IgD-negative memory B cell (primary cell): ENCODE data around the gene LILRB5. TPM values are rescaled to one million over a fixed set of nuclear protein-coding genes. Genes with fewer than 3 reads are reported as not detected.
"Not testable (repeated sequence)": the region's sequence is repeated elsewhere in the genome, so short reads cannot be mapped to it uniquely, and the experiment has no call there.

Experiments used
- H3K27ac Mint-ChIP-seq, 3 donors: one replicate each; pipeline ENCODE4 v1.8.0; 2020 to 2022; ENCODE audit warnings: mild to moderate bottlenecking in 3 of 3, mixed read lengths in 3 of 3, moderate library complexity in 1 of 3
- H3K27me3 Mint-ChIP-seq: one replicate; pipeline ENCODE4 v1.8.0; 2021; ENCODE audit warnings: mixed read lengths
- H3K36me3 Mint-ChIP-seq: one replicate; pipeline ENCODE4 v1.8.0; 2020; ENCODE audit warnings: mild to moderate bottlenecking, mixed read lengths
- H3K4me1 Mint-ChIP-seq, 3 donors: one replicate each; pipeline ENCODE4 v1.8.0; 2020 to 2022; ENCODE audit warnings: mixed read lengths in 3 of 3, mild to moderate bottlenecking in 1 of 3
- H3K4me3 Mint-ChIP-seq, 4 donors: one replicate each; pipeline ENCODE4 v1.8.0; 2020 to 2022; ENCODE audit warnings: mild to moderate bottlenecking in 4 of 4, mixed read lengths in 4 of 4, moderate library complexity in 3 of 4
- H3K9me3 Mint-ChIP-seq, 3 donors: one replicate each; pipeline ENCODE4 v1.8.0; 2020 to 2021; ENCODE audit warnings: mixed read lengths in 3 of 3, mild to moderate bottlenecking in 1 of 3
- polyA plus RNA-seq: library from polyadenylated mRNA; unstranded; fragments of 300-500 nt; fragmentation: Illumina TruSeq; gene quantifications from one replicate; pipeline ENCODE4 v1.2.3, GENCODE V29; 2021

The LILRB5 gene
- polyA plus RNA-seq, 1 donor from 2014 or later, result not detected

DNA sequence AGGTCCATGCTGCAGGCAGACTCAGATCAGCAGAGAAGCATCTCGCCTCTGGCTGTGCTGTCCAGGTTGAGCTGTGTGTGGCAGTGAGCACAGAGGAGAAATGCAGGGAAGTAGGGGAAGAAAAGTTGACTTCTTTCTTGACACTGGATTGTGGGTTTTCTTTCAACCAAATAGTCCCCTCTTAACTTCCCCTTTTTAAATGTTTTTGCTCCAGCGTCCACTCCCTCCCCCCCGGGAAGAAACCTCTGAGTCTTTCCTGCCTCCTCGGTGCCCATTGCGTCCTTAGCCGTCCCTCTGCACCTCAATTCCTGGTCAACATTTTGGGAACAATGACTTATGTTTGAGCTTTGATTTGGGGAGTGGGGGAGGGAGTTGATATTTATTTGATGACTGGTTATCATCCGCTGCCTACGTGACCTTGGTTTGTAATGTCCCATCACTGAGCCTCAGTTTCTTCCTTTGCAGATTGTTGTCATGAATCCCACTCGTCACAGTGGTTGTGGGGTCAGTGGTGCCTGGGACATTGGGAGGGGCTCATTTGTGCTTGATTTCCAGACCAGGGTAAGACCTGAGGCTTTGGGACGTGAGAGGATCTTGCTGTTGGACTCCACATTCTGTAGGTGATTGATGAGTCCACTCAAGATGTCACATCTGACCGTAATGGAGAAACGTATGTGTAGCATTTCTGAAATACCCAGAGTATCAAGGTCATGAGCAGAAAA lies 24.1 kb upstream of the LILRB5 start, which contains the start of gene LILRB2:
LILRB2 (minus strand) TSS at position 104 of the 722 bp plus-strand sequence. CDS start 614 bp downstream, outside the sequence.
- Mint-ChIP-seq H3K27me3 (peaks cover 18% of the 10 kb centered on the region), H3K9me3 (peaks cover 0 to 2% (median 0%) of the 10 kb centered on the region in 3 donors), H3K4me3 (peak within 1 kb of the TSS in 3 of 4 donors; percentile 38 to 91 (median 84)), H3K27ac (peak within 1 kb of the TSS in 1 of 3 donors; percentile 90), H3K36me3 (peaks cover 2% of the 10 kb centered on the region), H3K4me1 (peaks cover 36 to 44% (median 42%) of the 10 kb centered on the region in 3 donors)

DNA sequence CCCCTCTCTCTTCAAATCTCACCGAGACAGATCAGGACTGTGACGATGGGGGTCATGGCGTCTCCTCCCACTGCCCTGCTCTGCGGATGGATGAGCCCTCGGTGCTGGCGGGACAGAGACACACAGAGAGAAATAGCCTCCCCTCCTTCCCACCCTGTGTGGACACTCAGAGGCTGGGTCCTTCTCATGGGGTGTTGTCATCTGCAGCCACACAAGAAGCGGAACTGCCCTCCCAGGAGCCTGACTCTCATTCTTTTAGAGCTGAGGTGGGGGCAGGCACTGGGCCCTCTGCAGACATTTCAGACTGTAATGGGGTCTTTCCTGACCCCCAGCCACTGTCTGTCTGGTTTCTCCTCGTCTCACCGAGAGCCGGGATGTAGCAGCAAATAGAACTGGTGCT lies 23.4 kb upstream of the LILRB5 start:
- Mint-ChIP-seq H3K4me3 (peak overlapping the region in 2 of 4 donors; percentile 84 to 91), H3K27me3 (peaks cover 18% of the 10 kb centered on the region), H3K4me1 (peaks cover 35 to 37% (median 35%) of the 10 kb centered on the region in 3 donors), H3K27ac (peak overlapping the region in 1 of 3 donors; percentile 90)
- not testable (repeated sequence) for H3K36me3 Mint-ChIP-seq, H3K9me3 Mint-ChIP-seq

DNA sequence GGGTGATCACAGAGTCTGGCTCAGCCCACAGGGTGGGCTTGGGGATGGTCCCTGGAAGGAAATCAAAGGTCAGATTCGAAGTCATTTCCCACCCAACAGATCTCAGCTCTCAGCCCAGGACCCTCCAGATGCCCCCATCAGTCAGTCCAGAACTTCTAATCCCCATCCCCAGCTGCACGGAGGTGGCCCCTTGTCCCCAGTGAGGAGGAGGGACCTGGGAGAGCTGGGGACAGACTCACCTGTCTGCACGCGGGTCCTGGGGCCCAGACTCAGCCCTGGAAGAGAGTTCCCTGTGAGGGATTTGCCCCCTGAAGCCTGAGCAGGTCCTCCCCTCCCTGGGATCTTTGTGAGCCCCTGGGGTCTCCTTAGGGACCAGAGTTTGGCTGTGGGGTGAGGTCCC lies 23.0 kb upstream of the LILRB5 start:
- not testable (repeated sequence) for H3K36me3 Mint-ChIP-seq, H3K9me3 Mint-ChIP-seq
- Mint-ChIP-seq H3K27me3 (peaks cover 19% of the 10 kb centered on the region), H3K27ac (peak overlapping the region in 1 of 3 donors; percentile 90), H3K4me1 (peaks cover 34 to 36% (median 35%) of the 10 kb centered on the region in 3 donors), H3K4me3 (peak overlapping the region in 1 of 4 donors; percentile 91)

DNA sequence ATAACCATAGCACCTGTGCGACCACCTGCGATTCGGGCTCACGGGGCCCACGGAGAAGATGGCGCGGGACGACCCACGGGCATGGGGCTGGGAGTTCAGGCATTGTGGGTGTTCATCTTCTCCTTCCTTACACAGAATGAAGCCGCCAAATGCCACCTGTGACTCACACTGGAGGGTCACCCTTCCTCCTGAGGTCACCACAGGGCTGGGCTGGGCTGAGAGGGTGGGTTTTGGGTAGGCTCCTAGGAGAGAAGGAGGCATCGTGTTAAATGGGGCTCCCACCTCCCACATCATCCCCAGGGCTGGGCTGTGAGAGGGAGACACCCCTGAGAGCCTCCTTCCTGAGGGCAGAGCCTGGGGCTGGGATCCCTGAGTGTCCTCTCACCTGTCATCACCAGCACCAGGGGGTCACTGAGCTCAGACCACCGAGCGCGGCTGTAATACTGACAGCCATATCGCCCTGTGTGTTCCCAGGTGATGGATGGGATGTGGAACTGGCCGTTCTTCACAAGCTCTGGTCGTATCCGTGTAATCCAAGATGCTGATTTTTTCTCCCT lies 22.4 kb upstream of the LILRB5 start:
- H3K9me3 Mint-ChIP-seq, result peaks cover 0 to 2% (median 0%) of the 10 kb centered on the region in 3 donors
- peaks cover 19% of the 10 kb centered on the region for H3K27me3 Mint-ChIP-seq
- no peak overlapping the region for H3K27ac Mint-ChIP-seq
- peaks cover 29 to 31% (median 30%) of the 10 kb centered on the region in 3 donors for H3K4me1 Mint-ChIP-seq
- H3K4me3 Mint-ChIP-seq, result peak overlapping the region in 1 of 4 donors; percentile 27
- peaks cover 2% of the 10 kb centered on the region for H3K36me3 Mint-ChIP-seq

DNA sequence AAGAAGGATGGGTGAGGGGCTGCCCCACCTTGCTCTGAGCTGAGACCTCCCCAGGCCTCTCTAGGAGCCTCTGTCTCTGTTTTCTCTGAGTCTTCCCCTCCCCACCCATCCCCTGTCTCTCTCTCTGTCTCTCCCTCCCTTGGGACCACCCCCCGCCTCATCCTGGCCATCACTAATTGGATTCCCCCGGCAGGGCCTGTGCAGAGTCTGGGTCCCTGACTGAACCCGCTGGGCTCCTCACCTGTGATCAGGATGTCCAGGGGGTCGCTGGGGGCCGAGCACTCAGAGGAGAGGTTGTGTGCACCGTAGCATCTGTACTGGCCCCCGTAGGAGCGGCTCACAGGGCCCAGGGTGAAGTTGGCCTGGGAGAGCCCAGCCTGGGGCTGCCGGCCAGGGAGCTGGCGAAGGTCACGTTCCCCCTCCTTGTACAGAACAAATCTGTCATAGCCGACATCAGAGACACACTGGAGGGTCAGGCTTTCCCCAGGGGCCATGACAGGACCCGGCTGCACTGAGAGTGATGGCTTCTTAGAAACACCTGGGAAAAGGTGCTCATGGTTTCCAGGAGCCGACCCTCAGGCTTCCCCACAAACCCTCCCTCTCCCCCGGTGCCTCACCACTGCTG lies 21.6 kb upstream of the LILRB5 start:
- H3K27ac Mint-ChIP-seq, H3K4me3 Mint-ChIP-seq, H3K36me3 Mint-ChIP-seq, H3K9me3 Mint-ChIP-seq: not testable (repeated sequence)
- Mint-ChIP-seq H3K4me1 (peaks cover 28 to 36% (median 28%) of the 10 kb centered on the region in 3 donors), H3K27me3 (peaks cover 25% of the 10 kb centered on the region)

DNA sequence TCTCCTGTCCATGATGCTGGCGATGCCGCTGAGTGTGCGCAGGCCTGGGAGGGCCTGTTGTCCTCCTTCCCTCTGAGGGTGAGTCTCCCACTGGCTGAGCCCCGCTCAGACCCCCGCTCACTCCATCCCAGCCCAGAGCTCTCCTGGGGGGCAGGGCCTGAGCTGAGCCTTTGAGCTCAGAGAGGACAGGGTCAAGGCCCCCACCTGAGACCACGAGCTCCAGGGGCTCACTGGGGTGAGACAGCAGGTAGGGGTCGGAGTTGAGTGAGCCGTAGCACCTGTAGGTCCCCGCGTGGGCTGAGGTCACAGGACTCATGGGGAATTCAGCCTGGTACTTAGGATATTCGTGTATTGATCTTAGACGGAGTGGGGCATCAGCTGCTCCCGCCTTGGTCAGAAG lies 21.0 kb upstream of the LILRB5 start:
- not testable (repeated sequence) for H3K9me3 Mint-ChIP-seq, H3K36me3 Mint-ChIP-seq, H3K4me3 Mint-ChIP-seq
- Mint-ChIP-seq H3K27ac (peak overlapping the region in 1 of 3 donors; percentile 69), H3K4me1 (peaks cover 22 to 35% (median 24%) of the 10 kb centered on the region in 3 donors), H3K27me3 (peaks cover 25% of the 10 kb centered on the region)

DNA sequence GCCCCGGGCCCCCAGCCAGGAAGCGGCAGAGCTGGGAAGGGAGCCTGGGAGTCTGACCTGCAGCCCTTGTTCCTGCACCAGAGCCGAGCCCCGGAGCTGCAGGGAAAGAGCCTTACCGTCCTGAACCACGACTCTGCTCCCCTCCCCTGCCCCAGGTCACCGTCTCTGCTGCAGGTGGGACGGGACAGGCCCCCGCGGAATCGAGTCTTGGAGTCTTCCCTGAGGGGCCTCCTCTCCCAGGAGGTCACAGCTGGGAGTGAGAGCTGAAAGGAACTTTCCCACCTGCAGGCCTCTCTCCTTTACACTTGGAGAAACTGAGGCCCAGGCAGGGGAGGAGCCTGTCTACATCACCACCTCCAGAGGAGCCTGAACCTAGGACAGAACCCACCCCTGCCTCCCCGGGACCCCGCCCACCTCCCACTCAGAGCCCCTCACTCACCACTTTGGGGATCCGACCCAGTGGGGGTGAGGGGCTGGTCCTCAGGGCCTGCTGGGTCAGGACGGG lies 20.1 kb upstream of the LILRB5 start:
- H3K4me3 Mint-ChIP-seq, H3K27ac Mint-ChIP-seq, H3K36me3 Mint-ChIP-seq, H3K9me3 Mint-ChIP-seq: not testable (repeated sequence)
- H3K27me3 Mint-ChIP-seq, result peaks cover 25% of the 10 kb centered on the region
- peaks cover 14 to 30% (median 16%) of the 10 kb centered on the region in 3 donors for H3K4me1 Mint-ChIP-seq

DNA sequence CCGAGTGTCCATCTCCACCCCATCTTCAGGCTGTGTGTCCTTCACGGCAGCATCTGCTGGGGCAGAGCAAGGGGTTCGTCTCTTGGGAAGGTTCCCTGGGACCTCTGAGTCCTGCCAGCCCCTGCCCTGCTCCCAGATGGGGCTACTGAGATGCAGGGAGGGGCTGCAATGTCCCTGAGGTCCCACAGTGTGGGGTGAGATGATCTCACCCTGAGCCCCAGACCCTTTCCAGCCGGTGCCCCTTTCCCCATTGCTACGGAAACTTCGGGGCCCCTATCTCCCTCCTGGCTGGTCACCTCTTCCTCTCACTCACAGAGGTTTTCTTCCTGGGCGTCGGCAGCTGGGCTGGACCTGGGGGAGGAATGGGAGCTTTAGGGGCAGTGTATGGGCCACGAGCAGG lies 18.9 kb upstream of the LILRB5 start:
- no peaks in the 10 kb centered on the region for H3K36me3 Mint-ChIP-seq
- H3K27ac Mint-ChIP-seq, result no peak overlapping the region
- peaks cover 22% of the 10 kb centered on the region for H3K27me3 Mint-ChIP-seq
- H3K4me1 Mint-ChIP-seq, result peaks cover 7 to 24% (median 7%) of the 10 kb centered on the region in 3 donors
- no peak overlapping the region for H3K4me3 Mint-ChIP-seq
- H3K9me3 Mint-ChIP-seq, result peaks cover 0 to 2% (median 0%) of the 10 kb centered on the region in 3 donors

DNA sequence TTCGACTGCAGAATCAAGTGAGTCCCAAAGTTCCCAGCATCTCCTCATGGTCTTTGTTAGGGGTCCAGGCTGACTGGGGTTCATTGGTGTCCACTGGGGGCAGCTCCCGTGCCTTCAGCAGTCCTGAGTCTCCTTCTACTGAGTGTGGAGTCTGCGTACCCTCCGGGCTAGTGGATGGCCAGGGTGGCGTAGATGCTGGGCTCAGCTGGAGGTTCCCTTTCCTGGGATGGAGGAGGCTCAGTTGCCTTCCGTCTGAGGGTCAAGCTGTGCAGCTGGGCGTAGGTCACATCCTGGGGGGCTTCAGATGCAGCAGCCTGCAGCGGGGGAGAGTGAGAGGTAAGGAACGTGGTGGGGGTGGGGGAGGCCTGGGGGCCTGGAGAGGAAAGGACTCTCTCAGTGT lies 17.4 kb upstream of the LILRB5 start:
- not testable (repeated sequence) for H3K4me3 Mint-ChIP-seq, H3K27ac Mint-ChIP-seq, H3K36me3 Mint-ChIP-seq, H3K9me3 Mint-ChIP-seq
- peaks cover 0 to 17% (median 4%) of the 10 kb centered on the region in 3 donors for H3K4me1 Mint-ChIP-seq
- peaks cover 17% of the 10 kb centered on the region for H3K27me3 Mint-ChIP-seq

DNA sequence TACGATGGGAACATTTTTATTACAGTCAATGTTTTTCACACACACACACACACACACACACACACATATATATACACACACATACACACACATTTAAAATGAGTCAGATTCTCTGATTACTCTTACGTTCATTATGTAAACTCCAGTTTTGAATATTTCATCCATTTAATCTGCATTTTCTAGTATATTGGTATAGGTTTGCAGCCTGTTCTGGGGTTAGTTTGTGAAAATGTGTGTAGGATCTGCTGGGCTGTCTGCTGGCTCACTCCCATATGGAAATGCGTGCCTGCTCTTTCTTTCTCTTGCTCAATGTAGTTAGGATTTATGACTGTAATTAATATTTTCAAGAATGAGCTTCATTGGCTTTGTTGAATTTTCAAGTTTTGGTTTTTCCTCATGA lies 16.7 kb upstream of the LILRB5 start:
- Mint-ChIP-seq H3K36me3 (no peaks in the 10 kb centered on the region), H3K27ac (no peak overlapping the region), H3K4me1 (peaks cover 0 to 17% (median 4%) of the 10 kb centered on the region in 3 donors)

DNA sequence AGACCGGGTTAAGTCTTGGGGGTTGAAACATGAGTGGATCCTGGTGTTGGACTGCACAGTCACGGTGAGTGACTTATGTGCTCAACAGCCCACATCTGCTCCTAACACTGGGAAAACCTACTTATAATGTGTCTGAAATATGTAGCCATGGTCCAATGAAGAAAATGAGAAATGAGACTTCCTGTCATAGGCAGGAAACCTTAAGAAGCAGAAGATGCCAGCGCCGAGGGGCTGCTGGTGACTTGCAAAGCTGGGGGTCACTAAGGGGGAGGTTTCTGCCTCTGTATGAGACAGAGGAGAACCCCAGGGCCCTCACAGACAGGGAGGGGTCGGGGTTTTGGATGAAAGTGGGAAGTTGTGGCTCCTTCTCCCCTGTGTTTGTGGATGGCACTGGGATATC lies 15.1 kb upstream of the LILRB5 start:
- H3K27me3 Mint-ChIP-seq, result peaks cover 12% of the 10 kb centered on the region
- not testable (repeated sequence) for H3K9me3 Mint-ChIP-seq, H3K36me3 Mint-ChIP-seq, H3K27ac Mint-ChIP-seq, H3K4me3 Mint-ChIP-seq
- H3K4me1 Mint-ChIP-seq, result peaks cover 2 to 17% (median 4%) of the 10 kb centered on the region in 3 donors

More for the DNA sequence above, 16.7 kb upstream of the LILRB5 start:
- no peak overlapping the region for H3K4me3 Mint-ChIP-seq
- H3K27me3 Mint-ChIP-seq, result peaks cover 14% of the 10 kb centered on the region
- H3K9me3 Mint-ChIP-seq, result no peaks in the 10 kb centered on the region

DNA sequence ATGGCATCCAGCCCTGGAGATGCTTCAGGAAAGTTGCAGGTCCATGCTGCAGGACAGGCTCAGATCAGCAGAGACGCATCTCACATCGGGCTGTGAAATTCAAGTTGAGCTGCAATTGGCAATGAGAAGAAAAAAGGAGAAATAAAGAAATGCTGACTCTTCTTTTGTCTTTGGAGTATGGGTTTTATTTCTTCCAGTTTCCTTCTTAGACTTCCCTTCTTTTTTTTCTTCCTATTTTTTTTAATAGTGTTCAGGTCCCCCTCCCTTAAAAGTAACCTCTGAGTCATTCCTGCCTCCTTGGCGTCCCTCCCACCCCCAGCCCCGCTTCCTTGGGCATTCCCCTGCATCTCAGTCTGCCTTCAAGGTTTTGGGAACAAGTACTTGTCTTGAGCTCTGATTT lies 14.5 kb upstream of the LILRB5 start:
- H3K36me3 Mint-ChIP-seq, H3K9me3 Mint-ChIP-seq, H3K27ac Mint-ChIP-seq: not testable (repeated sequence)
- Mint-ChIP-seq H3K4me1 (peaks cover 2 to 17% (median 4%) of the 10 kb centered on the region in 3 donors), H3K4me3 (peak overlapping the region in 1 of 4 donors; percentile 48), H3K27me3 (peaks cover 12% of the 10 kb centered on the region)

DNA sequence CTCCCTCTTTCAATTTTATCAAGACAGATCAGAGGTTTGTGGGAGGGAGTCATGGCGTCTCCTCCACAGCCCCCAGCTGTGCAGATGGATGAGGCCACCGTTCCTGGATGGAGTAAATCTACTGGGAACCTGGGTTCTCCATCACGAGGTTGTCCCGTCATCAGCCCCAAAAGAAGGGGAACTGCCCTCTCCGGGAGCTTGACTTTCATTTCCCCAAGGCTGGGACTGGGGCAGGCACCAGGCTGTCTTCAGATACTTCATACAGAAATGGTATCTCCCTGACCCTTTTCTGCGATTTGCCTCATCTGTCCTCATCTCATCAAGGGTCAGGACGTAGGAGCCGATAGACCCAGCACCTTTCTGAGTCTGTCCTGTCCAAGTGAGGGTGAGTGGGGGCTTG lies 14.0 kb upstream of the LILRB5 start:
- Mint-ChIP-seq H3K4me1 (peaks cover 2 to 17% (median 4%) of the 10 kb centered on the region in 3 donors), H3K36me3 (no peaks in the 10 kb centered on the region), H3K4me3 (peak overlapping the region in 1 of 4 donors; percentile 48), H3K27me3 (peaks cover 12% of the 10 kb centered on the region), H3K27ac (no peak overlapping the region), H3K9me3 (no peaks in the 10 kb centered on the region)

DNA sequence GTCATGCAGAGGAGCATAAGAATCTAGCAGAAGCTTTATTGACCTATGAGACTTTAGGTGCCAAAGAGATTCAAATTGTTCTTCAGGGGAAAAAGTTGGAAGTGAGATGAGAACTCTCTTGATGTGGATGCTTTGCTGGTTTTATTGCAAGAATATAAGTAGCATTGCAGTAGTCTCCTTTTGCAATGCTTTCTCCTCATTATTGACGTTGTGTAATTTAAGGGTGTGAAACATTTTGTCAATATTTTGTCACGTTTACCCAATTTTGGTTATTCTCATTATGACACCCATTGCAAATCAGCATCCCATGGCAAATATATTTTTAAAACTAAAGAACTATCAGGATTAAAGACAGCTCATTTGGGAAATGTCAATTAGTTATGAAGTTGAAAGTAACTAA lies 11.9 kb upstream of the LILRB5 start:
- Mint-ChIP-seq H3K36me3 (no peaks in the 10 kb centered on the region), H3K4me3 (no peak overlapping the region), H3K9me3 (no peaks in the 10 kb centered on the region), H3K4me1 (peaks cover 5 to 12% (median 7%) of the 10 kb centered on the region in 3 donors), H3K27me3 (peaks cover 10% of the 10 kb centered on the region), H3K27ac (no peak overlapping the region)

DNA sequence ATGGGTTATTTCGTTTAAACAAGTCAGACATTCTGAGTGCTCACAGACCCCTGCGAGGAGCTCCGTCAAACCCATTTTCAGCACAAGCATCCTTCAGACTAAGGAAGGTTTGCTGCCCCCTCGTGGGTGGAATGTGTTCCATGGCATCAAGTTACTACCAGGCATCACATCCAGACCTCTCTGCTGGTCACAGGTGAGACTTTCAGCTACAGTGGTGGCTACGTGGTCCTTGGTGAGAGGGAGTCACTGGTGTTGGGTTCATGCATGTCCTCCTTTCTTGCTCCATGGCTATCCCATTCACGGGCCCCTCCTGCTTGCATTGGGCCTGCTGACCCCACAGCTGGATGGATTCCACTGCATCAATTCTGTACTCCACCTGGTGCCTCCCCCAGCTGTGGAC lies 9.1 kb upstream of the LILRB5 start:
- Mint-ChIP-seq H3K9me3 (no peaks in the 10 kb centered on the region), H3K27me3 (peaks cover 8% of the 10 kb centered on the region), H3K4me1 (peaks cover 0 to 5% (median 3%) of the 10 kb centered on the region in 3 donors), H3K27ac (peak overlapping the region in 1 of 3 donors; percentile 50), H3K4me3 (no peak overlapping the region), H3K36me3 (no peaks in the 10 kb centered on the region)
